ENCODE results near the gene RBM5.

The RBM5 gene

DNA sequence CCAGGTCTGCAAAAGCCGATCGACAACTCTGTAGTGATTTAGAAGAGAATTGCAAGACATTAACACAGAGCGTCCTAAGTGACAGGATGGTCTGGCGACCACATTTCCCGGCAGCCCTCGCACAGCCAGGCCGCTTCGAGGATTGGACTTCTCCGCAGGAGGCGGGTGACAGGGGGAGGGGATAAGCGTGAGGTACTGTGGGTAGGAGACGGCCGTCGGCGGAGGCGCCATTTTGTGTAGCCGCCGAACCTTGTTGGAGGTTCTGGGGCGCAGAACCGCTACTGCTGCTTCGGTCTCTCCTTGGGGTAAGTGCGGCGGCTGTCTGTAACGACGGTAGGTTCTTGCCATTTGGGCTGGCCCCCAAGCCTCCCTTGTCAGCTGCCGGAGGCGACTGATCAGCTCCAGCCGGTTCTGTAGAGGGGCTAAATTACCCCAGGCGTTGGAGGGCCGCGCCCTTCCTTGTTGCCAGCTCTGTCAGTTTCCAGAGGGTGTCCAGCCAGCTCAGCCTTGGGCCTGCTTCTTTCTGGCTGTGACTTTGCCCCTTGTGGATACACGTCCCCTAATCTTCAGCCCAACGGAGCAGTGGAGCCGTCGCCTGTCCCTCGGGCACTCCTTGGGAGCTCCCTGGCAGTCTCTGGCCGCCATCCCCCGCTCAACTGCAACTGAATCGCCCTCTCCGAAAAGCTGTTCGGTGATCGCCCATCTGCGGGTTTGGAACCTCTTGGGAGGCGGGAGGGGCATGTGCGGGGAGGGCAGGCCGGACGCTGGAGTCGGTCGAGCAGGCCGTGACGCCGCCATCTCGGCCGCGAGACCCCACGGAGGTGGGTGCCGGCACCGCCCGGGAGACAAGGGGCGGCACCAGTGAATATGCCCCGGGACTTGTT is at the start of gene RBM5:
TSS of gene RBM5 (plus strand) at position 195 of the 884 bp plus-strand sequence. CDS start 1,516 bp downstream, outside the sequence.
- TF ChIP-seq, protein P1, sequence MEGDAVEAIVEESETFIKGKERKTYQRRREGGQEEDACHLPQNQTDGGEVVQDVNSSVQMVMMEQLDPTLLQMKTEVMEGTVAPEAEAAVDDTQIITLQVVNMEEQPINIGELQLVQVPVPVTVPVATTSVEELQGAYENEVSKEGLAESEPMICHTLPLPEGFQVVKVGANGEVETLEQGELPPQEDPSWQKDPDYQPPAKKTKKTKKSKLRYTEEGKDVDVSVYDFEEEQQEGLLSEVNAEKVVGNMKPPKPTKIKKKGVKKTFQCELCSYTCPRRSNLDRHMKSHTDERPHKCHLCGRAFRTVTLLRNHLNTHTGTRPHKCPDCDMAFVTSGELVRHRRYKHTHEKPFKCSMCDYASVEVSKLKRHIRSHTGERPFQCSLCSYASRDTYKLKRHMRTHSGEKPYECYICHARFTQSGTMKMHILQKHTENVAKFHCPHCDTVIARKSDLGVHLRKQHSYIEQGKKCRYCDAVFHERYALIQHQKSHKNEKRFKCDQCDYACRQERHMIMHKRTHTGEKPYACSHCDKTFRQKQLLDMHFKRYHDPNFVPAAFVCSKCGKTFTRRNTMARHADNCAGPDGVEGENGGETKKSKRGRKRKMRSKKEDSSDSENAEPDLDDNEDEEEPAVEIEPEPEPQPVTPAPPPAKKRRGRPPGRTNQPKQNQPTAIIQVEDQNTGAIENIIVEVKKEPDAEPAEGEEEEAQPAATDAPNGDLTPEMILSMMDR (IDR thresholded peaks at IDR 0.05; ENCODE audit: extremely low read depth, missing control alignments): no peak
- peak; percentile 98 for DNase-seq (ENCODE audit: low spot score)

DNA sequence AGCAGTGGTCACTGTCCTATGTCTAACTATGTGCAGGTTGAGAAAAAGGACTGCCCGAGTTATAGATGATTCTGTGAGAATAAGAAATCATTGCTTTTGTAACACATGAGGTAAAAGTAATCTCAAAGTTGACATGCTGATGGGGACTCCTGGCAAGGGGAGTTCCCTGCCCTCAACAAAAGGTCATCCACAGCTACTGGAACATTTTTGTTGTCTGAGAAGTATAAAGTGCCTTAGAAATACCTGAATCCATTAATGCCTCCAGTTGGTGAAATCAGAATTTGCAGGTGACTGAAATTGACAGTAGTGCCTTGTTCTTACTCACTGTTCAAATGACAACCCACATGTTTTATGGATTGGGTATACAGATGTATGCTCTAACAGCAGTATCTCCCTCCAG is 43.7 kb upstream of the RBM5 start:
- TF ChIP-seq, protein P1 (IDR thresholded peaks at IDR 0.05; ENCODE audit: extremely low read depth, missing control alignments): no peak
- DNase-seq (ENCODE audit: low spot score): no peak

DNA sequence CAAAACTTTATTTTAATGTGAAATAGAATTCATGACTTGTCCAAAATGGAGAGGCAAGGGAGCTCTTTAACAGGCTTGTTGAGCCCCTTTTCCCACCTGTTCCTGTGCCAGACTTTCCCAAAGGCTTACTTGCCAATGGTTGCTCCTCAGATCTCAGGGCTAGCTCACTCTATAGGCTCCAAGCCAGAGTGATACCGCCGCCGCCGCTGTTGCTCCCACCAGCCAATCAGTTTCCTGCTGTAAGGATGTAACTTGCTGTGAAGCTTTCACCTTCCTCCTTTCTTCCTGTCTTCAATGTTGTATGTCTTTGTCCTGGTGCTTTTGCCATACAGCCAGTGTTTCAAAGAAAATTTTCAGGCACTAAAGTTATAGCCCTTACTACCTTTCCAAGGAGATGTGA is 41.3 kb upstream of the RBM5 start:
- TF ChIP-seq, protein P1 (IDR thresholded peaks at IDR 0.05; ENCODE audit: extremely low read depth, missing control alignments): no peak
- no peak for DNase-seq (ENCODE audit: low spot score)

DNA sequence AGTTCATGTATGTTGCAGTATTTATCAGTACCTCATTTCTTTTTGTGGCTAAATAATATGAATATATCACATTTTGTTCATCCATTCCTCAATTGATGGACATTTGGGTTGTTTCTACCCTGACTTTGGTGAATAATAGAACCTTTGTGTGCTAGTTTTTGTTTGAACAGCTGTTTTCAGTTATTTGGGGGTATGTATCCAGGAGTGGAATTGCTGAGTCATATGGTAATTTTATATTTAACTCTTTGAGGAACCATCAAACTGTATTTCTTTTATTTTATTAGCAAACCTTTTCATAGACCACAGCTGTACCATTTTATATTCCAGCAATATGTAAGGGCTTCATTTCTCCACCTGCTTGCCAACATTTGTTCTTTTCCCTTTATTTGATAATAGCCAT is 38.4 kb upstream of the RBM5 start:
- no peak for DNase-seq (ENCODE audit: low spot score)
- TF ChIP-seq, protein P1 (IDR thresholded peaks at IDR 0.05; ENCODE audit: extremely low read depth, missing control alignments): no peak

DNA sequence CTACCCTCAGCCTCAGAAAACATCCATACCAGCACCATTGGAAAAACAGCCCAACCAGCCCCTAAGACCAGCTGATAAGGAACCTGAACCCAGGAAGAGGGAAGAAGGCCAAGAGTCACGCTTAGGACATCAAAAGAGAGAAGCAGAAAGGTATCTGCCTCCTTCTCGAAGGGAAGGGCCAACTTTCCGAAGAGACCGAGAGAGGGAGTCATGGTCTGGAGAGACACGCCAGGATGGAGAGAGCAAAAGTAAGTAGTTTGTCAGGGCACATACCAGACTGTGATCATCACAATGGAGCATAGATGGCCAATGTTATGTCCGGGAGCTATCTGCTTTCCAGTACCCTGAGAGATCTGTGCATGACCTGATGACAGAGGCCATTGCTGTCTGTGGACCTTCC is 31.0 kb upstream of the RBM5 start:
- no peak for DNase-seq (ENCODE audit: low spot score)
- TF ChIP-seq, protein P1 (IDR thresholded peaks at IDR 0.05; ENCODE audit: extremely low read depth, missing control alignments): no peak

DNA sequence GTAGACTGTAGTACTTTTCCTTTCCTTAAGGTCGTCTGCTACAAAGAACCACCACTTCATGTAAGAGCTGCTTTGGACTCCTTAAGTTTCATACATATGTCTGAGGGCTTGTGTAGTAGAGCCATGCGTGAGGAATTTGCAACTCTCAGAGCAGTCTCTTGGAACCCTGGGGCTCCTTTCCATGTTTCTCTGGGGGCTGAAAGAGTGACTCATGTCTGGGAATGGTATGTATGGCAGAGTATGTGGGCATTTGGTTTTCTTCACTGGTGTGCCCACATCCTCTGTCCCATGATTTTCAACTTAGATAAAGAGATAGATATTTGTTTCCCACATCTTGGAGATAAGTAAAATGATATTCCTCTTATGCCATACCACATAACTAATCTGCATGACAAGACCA is 20.6 kb upstream of the RBM5 start:
- DNase-seq (ENCODE audit: low spot score): no peak
- TF ChIP-seq, protein P1 (IDR thresholded peaks at IDR 0.05; ENCODE audit: extremely low read depth, missing control alignments): no peak

DNA sequence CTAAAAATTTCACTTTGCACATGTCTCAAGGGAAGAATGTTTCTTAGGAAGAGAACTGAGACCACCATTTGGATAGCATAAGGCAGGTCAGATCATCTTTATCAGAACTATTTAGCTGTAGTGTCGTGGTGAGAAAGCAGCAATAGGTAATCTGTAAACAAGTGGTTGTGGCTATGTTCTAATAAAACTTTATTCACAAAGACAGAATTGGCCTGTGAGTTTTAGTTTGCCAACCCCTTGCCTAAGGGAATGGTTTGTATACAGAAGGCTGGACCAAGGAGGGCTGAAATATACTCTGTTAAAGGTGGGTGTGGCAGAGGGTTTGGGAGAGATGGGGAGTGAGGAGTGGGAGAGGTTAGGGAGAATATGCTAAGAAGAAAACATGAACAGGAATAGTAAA is 10.6 kb upstream of the RBM5 start:
- TF ChIP-seq, protein P1 (IDR thresholded peaks at IDR 0.05; ENCODE audit: extremely low read depth, missing control alignments): no peak
- no peak for DNase-seq (ENCODE audit: low spot score)

All from GM20000 (cell line).